ENCODE measurements around the gene AGO4. TPM values are rescaled to one million over a fixed set of nuclear protein-coding genes. Genes with fewer than 3 reads are reported as not detected.

Gene AGO4
- total RNA-seq, 1 experiment from 2014 or later, result 12.8 TPM

GRCh38 chr1:35847935-35848565 lies 40.2 kb downstream of the AGO4 start:
- WGBS (ENCODE audit: extremely low coverage, insufficient read length, low lambda C conversion rate), result no CpG with 5 or more reads among the region's 1 CpG
- H3K56ac ChIP-seq (ENCODE audit: insufficient read length, low read depth, low read length), result no peak overlapping the region
- H3K27me3 Mint-ChIP-seq (ENCODE audit: low read depth), result no peaks in the 10 kb centered on the region
- H2AFZ ChIP-seq (ENCODE audit: low read length), result no peak overlapping the region
- H2AK5ac ChIP-seq (ENCODE audit: insufficient read length, low read length), result no peak overlapping the region
- no peak overlapping the region for H3K27ac Mint-ChIP-seq
- H2BK12ac ChIP-seq (ENCODE audit: insufficient read length, low read depth, low read length), result no peak overlapping the region
- no peak overlapping the region for H3K4me2 ChIP-seq (ENCODE audit: insufficient read depth, insufficient read length, low read length)
- no peak overlapping the region for H2BK15ac ChIP-seq (ENCODE audit: low read depth, low read length)
- H3K27me3 ChIP-seq (ENCODE audit: insufficient read depth, low read length), result no peaks in the 10 kb centered on the region
- H4K91ac ChIP-seq (ENCODE audit: insufficient read length, low read depth, low read length), result no peak overlapping the region
- no peak overlapping the region for H3K9ac ChIP-seq (ENCODE audit: extremely low read depth, insufficient read length, low read length)
- no peaks in the 10 kb centered on the region for H3K9me3 Mint-ChIP-seq
- H3K36me3 Mint-ChIP-seq (ENCODE audit: insufficient read depth in 1 of 3, low read depth in 3 of 3), result peaks cover 0 to 23% (median 22%) of the 10 kb centered on the region in 3 experiments; a peak in 6 of 7 replicates
- no peak overlapping the region for H2BK5ac ChIP-seq (ENCODE audit: insufficient read length, low read length)
- H2BK120ac ChIP-seq (ENCODE audit: low read depth, low read length, poor library complexity, severe bottlenecking), result no peak overlapping the region
- H3K79me2 ChIP-seq (ENCODE audit: insufficient read depth, low read length), result no peaks in the 10 kb centered on the region
- H4K20me1 ChIP-seq (ENCODE audit: control insufficient read depth, insufficient read depth, insufficient read length), result no peaks in the 10 kb centered on the region
- no peak for TF ChIP-seq CTCF (conservative IDR thresholded peaks at IDR 0.05)
- peaks cover 6 to 8% of the 10 kb centered on the region in 2 experiments; a peak in 2 of 4 replicates for H3K4me1 Mint-ChIP-seq
- H3T11ph ChIP-seq (ENCODE audit: low read length), result no peak overlapping the region
- no peaks in the 10 kb centered on the region for H3K9me3 ChIP-seq (ENCODE audit: control insufficient read depth, low read depth, low read length)
- no peak overlapping the region for H3K4ac ChIP-seq (ENCODE audit: low read depth, low read length)
- H4K5ac ChIP-seq (ENCODE audit: insufficient read length, low read depth, low read length), result no peak overlapping the region
- no peak overlapping the region for H3K18ac ChIP-seq (ENCODE audit: insufficient read length, low read depth, low read length)
- H2BK20ac ChIP-seq (ENCODE audit: low read depth, low read length, poor library complexity, severe bottlenecking), result no peak overlapping the region
- H3K79me1 ChIP-seq (ENCODE audit: insufficient read depth, low read depth, low read length, poor library complexity, severe bottlenecking), result no peaks in the 10 kb centered on the region
- no peaks in the 10 kb centered on the region for H3K23me2 ChIP-seq (ENCODE audit: insufficient read length, low read depth, low read length, poor library complexity, severe bottlenecking)
- no peaks in the 10 kb centered on the region; the same call in 1 of the 2 replicates for H3K4me1 ChIP-seq (ENCODE audit: insufficient read depth, low read length)
- no peak overlapping the region for H3K14ac ChIP-seq (ENCODE audit: insufficient read depth, low read length)
- DNase-seq, result no peak
- no peak overlapping the region for H4K8ac ChIP-seq (replicated peaks; ENCODE audit: insufficient read length, low read depth, low read length)
- no peak overlapping the region for H3K23ac ChIP-seq (ENCODE audit: insufficient read length, low read depth, low read length)
- H3K27ac ChIP-seq (ENCODE audit: insufficient read length, low read depth, low read length), result no peak overlapping the region
- H3K4me3 Mint-ChIP-seq, result no peak overlapping the region

All from H9 (cell line).